Natural killer cell (primary cell): ENCODE results near the gene SAG. TPM values are rescaled to one million over a fixed set of nuclear protein-coding genes. Genes with fewer than 3 reads are reported as not detected.

Experiments
- ATAC-seq, 3 donors: fragments of 150-1000 bp in 2 of 3; fragments of 200-7000 bp in 1 of 3; cut with Tn5 transposase; 1 replicate in 1 of 3; 2 replicates in 2 of 3; pipeline ENCODE4 v1.10.0; 2021; ENCODE audit warnings: mild to moderate bottlenecking in 2 of 3, moderate library complexity in 2 of 3
- DNase-seq, 2 donors: peaks; one replicate each; pipeline versions ENCODE4 v3.0.0 to v3.0.0-alpha.2; 2013 to 2021; ENCODE audit warnings: mixed read lengths in 1 of 2
- H3K27ac ChIP-seq: one replicate; pipeline ENCODE4 v1.5.1; 2013; ENCODE audit warnings: mild to moderate bottlenecking, low read length
- H3K27me3 ChIP-seq: one replicate; pipeline ENCODE4 v1.6.1; 2013; ENCODE audit warnings: low read length; ENCODE audit not compliant: control insufficient read depth, insufficient read depth
- H3K36me3 ChIP-seq: one replicate; pipeline ENCODE4 v1.6.1; 2013; ENCODE audit warnings: low read length; ENCODE audit not compliant: control insufficient read depth, insufficient read depth
- H3K4me1 ChIP-seq: one replicate; pipeline ENCODE4 v1.6.1; 2013; ENCODE audit warnings: low read length; ENCODE audit not compliant: control insufficient read depth, insufficient read depth
- H3K4me3 ChIP-seq: one replicate; pipeline ENCODE4 v1.5.1; 2013; ENCODE audit warnings: low read length
- H3K9me3 ChIP-seq: one replicate; pipeline ENCODE4 v1.6.1; 2013; ENCODE audit warnings: low read length; ENCODE audit not compliant: control insufficient read depth, insufficient read depth
- H3K27ac Mint-ChIP-seq, 2 donors: one replicate each; pipeline ENCODE4 v1.8.0; 2022; ENCODE audit warnings: mild to moderate bottlenecking in 2 of 2, mixed read lengths in 2 of 2, moderate library complexity in 1 of 2
- H3K27me3 Mint-ChIP-seq, 2 donors: one replicate each; pipeline ENCODE4 v1.8.0; 2022; ENCODE audit warnings: low read depth in 2 of 2, mixed read lengths in 2 of 2
- H3K36me3 Mint-ChIP-seq: one replicate; pipeline ENCODE4 v1.8.0; 2022; ENCODE audit warnings: mixed read lengths
- H3K4me1 Mint-ChIP-seq, 2 donors: one replicate each; pipeline ENCODE4 v1.8.0; 2022; ENCODE audit warnings: mixed read lengths in 2 of 2
- H3K4me3 Mint-ChIP-seq: one replicate; pipeline ENCODE4 v1.8.0; 2022; ENCODE audit warnings: mild to moderate bottlenecking, moderate library complexity, mixed read lengths
- H3K9me3 Mint-ChIP-seq, 2 donors: one replicate each; pipeline ENCODE4 v1.8.0; 2022; ENCODE audit warnings: mixed read lengths in 2 of 2
- CTCF ChIP-seq: fragments of 200-600 bp; IDR thresholded peaks from one replicate; pipeline ENCODE4 v1.8.0; 2022; ENCODE audit warnings: antibody characterized with exemption
- WGBS: methylation state at CpG from one replicate; pipeline ENCODE4 v1.1.7; 2013; ENCODE audit warnings: missing lambda C conversion rate; ENCODE audit not compliant: insufficient coverage; 5-methylcytosine and 5-hydroxymethylcytosine counted together
- intact Hi-C: fragments of 100-400 bp; cut with micrococcal nuclease; formaldehyde crosslinking; loops from one replicate; pipeline ENCODE4 v1.14.2; 2022
- total RNA-seq, 4 donors: library from RNA; stranded (reverse); fragments of 120-200 nt in 1 of 4; gene quantifications; one replicate each; pipeline versions ENCODE4 v1.2.3 to v1.2.4, GENCODE V29; 2013 to 2022

SAG gene
- total RNA-seq, 3 donors from 2014 or later (not counting 1 experiment from before 2014, with no cell fraction given): 0.11 to 0.33 (median 0.12) TPM

- no peaks in the 10 kb centered on the region for H3K27me3 Mint-ChIP-seq
Observed at GRCh38 chr2:233271693-233272092, 35.9 kb upstream of the SAG start.

GRCh38 chr2:233273120-233273519, 34.5 kb upstream of the SAG start:
- 81% methylated on average over 4 of the region's 6 CpGs for WGBS
- TF ChIP-seq CTCF: no peak
- Histone ChIP-seq H3K9me3 (no peaks in the 10 kb centered on the region), H3K27me3 (no peaks in the 10 kb centered on the region), H3K27ac (no peak overlapping the region), H3K4me1 (peaks cover 27% of the 10 kb centered on the region), H3K4me3 (no peak overlapping the region), H3K36me3 (peaks cover 73% of the 10 kb centered on the region)
- H3K9me3 Mint-ChIP-seq: no peaks in the 10 kb centered on the region
- H3K4me1 Mint-ChIP-seq: peaks cover 35 to 46% of the 10 kb centered on the region in 2 donors
- no peak overlapping the region for H3K4me3 Mint-ChIP-seq
- peaks cover 55% of the 10 kb centered on the region for H3K36me3 Mint-ChIP-seq
- H3K27me3 Mint-ChIP-seq: no peaks in the 10 kb centered on the region
- H3K27ac Mint-ChIP-seq: peak overlapping the region in 1 of 2 donors; percentile 98
- ATAC-seq (no peak), DNase-seq (no peak)
- intact Hi-C loops: loop anchor here (5.0 kb wide), 1 partner anchor 169 kb away; no protein-coding TSS in a partner anchor

More at GRCh38 chr2:233271693-233272092, 35.9 kb upstream of the SAG start:
- H3K4me3 Mint-ChIP-seq: peak overlapping the region; percentile 31
- H3K4me1 Mint-ChIP-seq: peaks cover 47 to 56% of the 10 kb centered on the region in 2 donors
- peaks cover 66% of the 10 kb centered on the region for H3K36me3 ChIP-seq
- no peak overlapping the region for H3K4me3 ChIP-seq
- no peaks in the 10 kb centered on the region for H3K9me3 ChIP-seq
- ATAC-seq (no peak), DNase-seq (no peak)
- H3K9me3 Mint-ChIP-seq: no peaks in the 10 kb centered on the region
- intact Hi-C loops: loop anchor here (5.0 kb wide), 1 partner anchor 171 kb away; no protein-coding TSS in a partner anchor
- H3K27me3 ChIP-seq: no peaks in the 10 kb centered on the region
- H3K36me3 Mint-ChIP-seq: peaks cover 40% of the 10 kb centered on the region
- peak overlapping the region; percentile 34 for H3K27ac ChIP-seq
- peak overlapping the region; percentile 97 to 98 for H3K27ac Mint-ChIP-seq
- 100% methylated on average over 2 of the region's 2 CpGs for WGBS
- H3K4me1 ChIP-seq: peaks cover 40% of the 10 kb centered on the region
- no peak for TF ChIP-seq CTCF

- Histone ChIP-seq H3K9me3 (no peaks in the 10 kb centered on the region), H3K36me3 (peaks cover 91% of the 10 kb centered on the region), H3K27me3 (no peaks in the 10 kb centered on the region), H3K27ac (no peak overlapping the region), H3K4me1 (peaks cover 9% of the 10 kb centered on the region), H3K4me3 (no peak overlapping the region)
- peak overlapping the region; percentile 9 to 59 for H3K27ac Mint-ChIP-seq
- no peaks in the 10 kb centered on the region for H3K9me3 Mint-ChIP-seq
- peaks cover 14 to 28% of the 10 kb centered on the region in 2 donors for H3K4me1 Mint-ChIP-seq
- H3K36me3 Mint-ChIP-seq: peaks cover 67% of the 10 kb centered on the region
- H3K4me3 Mint-ChIP-seq: no peak overlapping the region
- TF ChIP-seq CTCF: no peak
- DNase-seq (no peak), ATAC-seq (no peak)
- WGBS: 100% methylated on average over 4 of the region's 4 CpGs
- H3K27me3 Mint-ChIP-seq: no peaks in the 10 kb centered on the region
- intact Hi-C loops: no loop called here
Observed at GRCh38 chr2:233275223-233275622, 32.4 kb upstream of the SAG start.

GRCh38 chr2:233278921-233279320, 28.7 kb upstream of the SAG start:
- H3K27me3 ChIP-seq: no peaks in the 10 kb centered on the region
- no peak overlapping the region for H3K27ac Mint-ChIP-seq
- peaks cover 87% of the 10 kb centered on the region for H3K36me3 ChIP-seq
- peaks cover 24 to 40% of the 10 kb centered on the region in 2 donors for H3K4me1 Mint-ChIP-seq
- H3K36me3 Mint-ChIP-seq: peaks cover 61% of the 10 kb centered on the region
- H3K9me3 Mint-ChIP-seq: no peaks in the 10 kb centered on the region
- no peaks in the 10 kb centered on the region for H3K9me3 ChIP-seq
- DNase-seq (no peak), ATAC-seq (no peak)
- no peak for TF ChIP-seq CTCF
- H3K4me3 Mint-ChIP-seq: no peak overlapping the region
- H3K27ac ChIP-seq: no peak overlapping the region
- intact Hi-C loops: no loop called here
- WGBS: 75% methylated on average over 2 of the region's 2 CpGs
- peaks cover 14% of the 10 kb centered on the region for H3K4me1 ChIP-seq
- H3K4me3 ChIP-seq: no peak overlapping the region
- no peaks in the 10 kb centered on the region for H3K27me3 Mint-ChIP-seq
